ENCODE data around the gene RELN. TPM values are rescaled to one million over a fixed set of nuclear protein-coding genes. Genes with fewer than 3 reads are reported as not detected.

RELN gene
- total RNA-seq, 1 experiment from 2014 or later, result 0.20 TPM

GRCh38 chr7:103525937-103526336 is 463.5 kb downstream of the RELN start:
- H3K9ac ChIP-seq (ENCODE audit: low read length), result no peak overlapping the region
- ChIA-PET CTCF (no interaction called here), RAD21 (ENCODE audit: low non-redundant PET in 1 of 2, low total read pairs in 2 of 2, uncharacterized antibody in 2 of 2, unreplicated experiment in 2 of 2) (no interaction called here), POLR2A (no interaction called here)
- H3K36me3 ChIP-seq (ENCODE audit: control insufficient read depth in 1 of 2, insufficient read depth in 2 of 2, low read length in 2 of 2), result no peaks in the 10 kb centered on the region
- no peak overlapping the region for H3K27ac ChIP-seq (ENCODE audit: low read depth, low read length)
- H3K4me1 ChIP-seq (ENCODE audit: control insufficient read depth in 1 of 2, insufficient read depth in 2 of 2, low read length in 2 of 2), result no peaks in the 10 kb centered on the region
- DNase-seq (ENCODE audit: low read depth, low spot score) (no peak), ATAC-seq (no peak)
- TF ChIP-seq YY1 (IDR thresholded peaks at IDR 0.05; ENCODE audit: extremely low read depth, insufficient replicate concordance, low read depth, low read length) (no peak), POLR2A (IDR thresholded peaks at IDR 0.05; ENCODE audit: borderline replicate concordance, extremely low read depth, insufficient read depth, insufficient read length) (no peak), SIN3A (IDR thresholded peaks at IDR 0.05; ENCODE audit: low read depth) (no peak), TCF7L2 (IDR thresholded peaks at IDR 0.05; ENCODE audit: borderline replicate concordance, extremely low read depth, insufficient read depth, insufficient read length) (no peak), EGR1 (IDR thresholded peaks at IDR 0.05; ENCODE audit: low read depth) (no peak), ELF1 (IDR thresholded peaks at IDR 0.05; ENCODE audit: borderline replicate concordance, low read depth) (no peak), ZBTB33 (IDR thresholded peaks at IDR 0.05; ENCODE audit: extremely low read depth, insufficient replicate concordance, low read length) (no peak), SP1 (IDR thresholded peaks at IDR 0.05; ENCODE audit: low read depth) (no peak), REST (IDR thresholded peaks at IDR 0.05; ENCODE audit: low read depth) (no peak), MAX (IDR thresholded peaks at IDR 0.05) (no peak)
- H2AFZ ChIP-seq (ENCODE audit: low read depth, low read length, poor library complexity, severe bottlenecking), result no peak overlapping the region
- no peak overlapping the region for H3K4me3 ChIP-seq (replicated peaks in 1 of 2; ENCODE audit: low read depth in 1 of 2, low read length in 2 of 2)
- H3K9me3 ChIP-seq (ENCODE audit: control insufficient read depth in 1 of 2, insufficient read depth in 1 of 2, low read depth in 1 of 2, low read length in 2 of 2), result no peaks in the 10 kb centered on the region
- no peaks in the 10 kb centered on the region for H3K79me2 ChIP-seq (ENCODE audit: insufficient read depth, low read length)
- H4K20me1 ChIP-seq (ENCODE audit: insufficient read depth), result no peaks in the 10 kb centered on the region
- H3K27me3 ChIP-seq (ENCODE audit: insufficient read depth, low read length), result peaks cover 72% of the 10 kb centered on the region
- intact Hi-C loops (cut with micrococcal nuclease), result loop anchor here (5.0 to 10.0 kb wide), 2 partner anchors 636 to 1319 kb away; no protein-coding TSS in a partner anchor
- no peak overlapping the region for H3K4me2 ChIP-seq (ENCODE audit: low read length)
- no TSS peak for BruUV-seq (replicated peaks)
- no peaks in the 10 kb centered on the region for H3K9me2 ChIP-seq (ENCODE audit: insufficient read depth)

Measured in HCT116 (cell line).